CD4-positive, alpha-beta T cell treated with Interleukin-4 for 1 hour (primary cell): ENCODE measurements around the gene HBZ.
"Not testable (repeated sequence)": the region's sequence is repeated elsewhere in the genome, so short reads cannot be mapped to it uniquely, and the experiment has no call there.

Source experiments
- DNase-seq, 2 donors: peaks; one replicate each; pipeline ENCODE4 v3.0.0-alpha.2; 2020 to 2022

The HBZ gene

GRCh38 chr16:165539-166374 is 13.3 kb downstream of the HBZ start, which contains the start of gene HBM:
Gene HBM, plus strand, starts transcription at chr16:165978. Its CDS starts 20 bp downstream, at chr16:165998.
- DNase-seq = no peak

GRCh38 chr16:166375-167121 is 14.1 kb downstream of the HBZ start:
- no peak for DNase-seq

- DNase-seq = no peak
Observed at GRCh38 chr16:167122-167690, 14.8 kb downstream of the HBZ start.

- no peak for DNase-seq
Observed at GRCh38 chr16:168424-168823, 16.0 kb downstream of the HBZ start.

GRCh38 chr16:169014-169413 is 16.6 kb downstream of the HBZ start:
- no peak for DNase-seq

GRCh38 chr16:170088-170507 is 17.7 kb downstream of the HBZ start:
- DNase-seq = not testable (repeated sequence)

- no peak for DNase-seq
Observed at GRCh38 chr16:170788-171187, 18.3 kb downstream of the HBZ start.

- not testable (repeated sequence) for DNase-seq
Observed at GRCh38 chr16:172374-172941, 20.0 kb downstream of the HBZ start, which contains the start of gene HBA2. Gene HBA2, plus strand, starts transcription at chr16:172876. Its CDS starts 37 bp downstream, at chr16:172913.

- not testable (repeated sequence) for DNase-seq
Observed at GRCh38 chr16:173211-173854, 20.9 kb downstream of the HBZ start.

- not testable (repeated sequence) for DNase-seq
Observed at GRCh38 chr16:173928-174769, 21.7 kb downstream of the HBZ start.

- DNase-seq = no peak
Observed at GRCh38 chr16:175011-175949, 22.8 kb downstream of the HBZ start.

- DNase-seq = not testable (repeated sequence)
Observed at GRCh38 chr16:176006-176405, 23.6 kb downstream of the HBZ start.

GRCh38 chr16:176477-177382 is 24.3 kb downstream of the HBZ start, which contains the start of gene HBA1:
Gene HBA1, plus strand, starts transcription at chr16:176680. Its CDS starts 37 bp downstream, at chr16:176717.
- not testable (repeated sequence) for DNase-seq

- no peak for DNase-seq
Observed at GRCh38 chr16:177394-177822, 25.0 kb downstream of the HBZ start.

- DNase-seq = no peak
Observed at GRCh38 chr16:177981-178667, 25.7 kb downstream of the HBZ start.

GRCh38 chr16:178668-179015 is 26.2 kb downstream of the HBZ start:
- DNase-seq = no peak

GRCh38 chr16:179211-180092 is 27.0 kb downstream of the HBZ start:
- no peak for DNase-seq
